GM21447 (cell line): ENCODE measurements around the gene CDC14A.
A peak's percentile ranks its signal among the peaks of the same experiment; 100 is the strongest.

Experiments used
- ATAC-seq: cut with Tn5 transposase; IDR thresholded peaks from one replicate; pipeline ENCODE4 v1.9.1; 2021; ENCODE audit not compliant: unreplicated experiment

Gene CDC14A

GRCh38 chr1:100528871-100529270 lies 176.6 kb downstream of the CDC14A start:
- no peak for ATAC-seq

GRCh38 chr1:100530141-100530540 lies 177.8 kb downstream of the CDC14A start:
- ATAC-seq = no peak

GRCh38 chr1:100530880-100531487 lies 178.7 kb downstream of the CDC14A start:
- peak; percentile 81 for ATAC-seq

DNA sequence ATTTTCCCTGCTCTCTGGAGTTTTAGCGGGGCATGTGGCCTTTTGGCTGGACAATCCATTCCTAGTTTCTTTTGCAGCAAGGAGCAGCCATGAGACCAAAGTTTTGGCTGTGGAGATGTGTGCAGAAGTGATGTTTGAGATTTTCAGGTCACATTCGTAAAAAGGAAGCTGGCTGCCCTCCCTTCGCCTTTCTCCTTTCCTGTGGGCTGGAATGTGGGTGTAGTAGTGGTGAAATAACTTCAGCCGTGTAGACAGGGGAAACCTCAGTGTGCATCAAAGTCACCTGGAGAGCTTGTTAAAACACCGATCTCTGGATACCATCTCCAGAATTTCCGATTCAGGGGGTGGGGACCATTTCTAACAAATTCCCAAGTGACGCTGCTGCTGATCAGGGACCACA lies 180.3 kb downstream of the CDC14A start:
- no peak for ATAC-seq

- ATAC-seq = no peak
Observed at GRCh38 chr1:100535264-100535663, 183.0 kb downstream of the CDC14A start.

- peak; percentile 89 for ATAC-seq
Observed at GRCh38 chr1:100536031-100536430, 183.7 kb downstream of the CDC14A start.

GRCh38 chr1:100538913-100539835 lies 186.9 kb downstream of the CDC14A start:
- ATAC-seq = no peak

DNA sequence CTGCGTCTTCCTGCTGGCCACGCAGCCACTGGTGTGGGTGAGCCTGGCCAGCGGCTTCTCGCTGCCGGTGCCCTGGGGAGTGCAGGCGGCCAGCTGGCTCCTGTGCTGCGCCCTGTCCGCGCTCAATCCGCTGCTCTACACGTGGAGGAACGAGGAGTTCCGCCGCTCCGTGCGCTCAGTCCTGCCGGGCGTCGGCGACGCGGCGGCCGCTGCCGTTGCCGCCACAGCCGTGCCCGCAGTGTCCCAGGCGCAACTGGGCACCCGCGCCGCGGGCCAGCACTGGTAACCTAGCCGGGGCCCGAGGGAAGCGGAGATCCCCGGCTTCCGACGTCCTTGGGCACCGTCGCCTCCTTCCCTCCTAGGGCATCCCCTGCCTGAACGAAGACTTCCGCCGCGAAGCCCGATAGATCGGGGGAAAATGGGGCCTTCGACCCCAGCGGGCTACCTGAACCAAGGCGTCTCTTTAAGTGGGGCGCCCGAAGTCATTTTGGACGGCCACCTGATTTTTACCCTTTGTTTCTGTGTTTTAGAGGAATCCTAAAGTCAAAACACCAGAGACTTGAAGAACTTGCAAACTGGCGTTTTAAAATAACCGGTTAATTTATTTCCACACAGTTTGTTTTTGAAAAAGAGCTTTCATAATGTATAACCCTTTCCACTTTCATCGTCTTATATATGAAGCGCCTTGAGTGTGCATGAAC lies 187.7 kb downstream of the CDC14A start:
- ATAC-seq = no peak

GRCh38 chr1:100542285-100542684 lies 190.0 kb downstream of the CDC14A start:
- ATAC-seq = no peak

DNA sequence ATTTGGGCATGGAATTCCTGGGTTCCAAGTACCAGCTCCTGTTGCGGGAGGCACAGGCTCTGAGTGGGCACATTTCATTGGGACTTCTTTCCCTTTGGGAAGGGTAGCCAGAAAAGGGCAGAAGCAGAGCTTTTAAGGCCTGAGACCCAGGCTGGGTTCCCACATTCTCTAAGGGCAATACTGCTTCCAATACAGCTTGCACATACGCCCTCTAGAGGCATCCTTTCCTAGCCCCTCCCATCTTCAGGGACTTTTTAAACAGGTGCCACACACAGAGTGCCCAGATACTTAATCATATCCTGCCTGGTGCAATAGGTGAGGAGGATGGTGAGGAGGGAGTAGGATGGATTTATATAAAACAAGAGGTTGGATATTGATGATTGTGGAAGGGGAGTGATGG lies 191.3 kb downstream of the CDC14A start:
- peak; percentile 70 for ATAC-seq

GRCh38 chr1:100544791-100545190 lies 192.5 kb downstream of the CDC14A start:
- no peak for ATAC-seq

DNA sequence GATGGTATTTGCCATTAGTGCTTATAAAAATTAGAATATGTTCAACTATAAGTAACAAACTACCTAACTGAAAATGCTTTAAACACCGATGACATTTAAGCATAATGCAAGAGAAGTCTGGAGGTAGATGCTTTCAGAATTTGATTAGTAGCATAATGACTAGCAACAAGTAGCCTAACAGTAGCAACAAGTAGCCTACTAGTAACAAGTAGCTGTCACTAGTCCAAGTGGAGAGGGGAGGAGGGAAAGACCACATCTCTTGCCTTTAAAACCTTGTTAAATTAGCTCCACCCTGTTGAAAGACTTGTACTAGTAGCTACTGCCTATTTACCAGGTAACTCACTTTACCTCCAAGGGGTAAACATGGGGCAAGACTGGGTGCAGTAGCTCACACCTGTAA lies 193.5 kb downstream of the CDC14A start:
- no peak for ATAC-seq

GRCh38 chr1:100552031-100552430 lies 199.7 kb downstream of the CDC14A start:
- no peak for ATAC-seq

DNA sequence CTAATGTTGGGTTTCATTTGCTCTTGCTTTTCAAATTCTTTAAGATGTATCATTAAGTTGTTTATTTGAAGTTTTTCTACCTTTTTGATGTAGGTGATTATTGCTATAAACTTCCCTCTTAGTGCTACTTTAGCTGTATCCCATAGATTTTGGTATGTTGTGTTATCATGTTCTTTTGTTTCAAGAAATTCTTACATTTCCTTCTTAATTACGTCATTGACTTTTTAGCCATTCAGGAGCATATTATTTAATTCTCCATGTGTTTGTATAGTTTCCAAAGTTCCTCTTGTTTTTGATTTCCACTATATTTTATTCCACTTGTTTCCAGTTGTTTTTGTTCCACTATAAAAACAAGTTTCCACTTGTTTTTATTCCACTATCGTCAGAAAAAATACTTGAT lies 200.6 kb downstream of the CDC14A start:
- no peak for ATAC-seq

DNA sequence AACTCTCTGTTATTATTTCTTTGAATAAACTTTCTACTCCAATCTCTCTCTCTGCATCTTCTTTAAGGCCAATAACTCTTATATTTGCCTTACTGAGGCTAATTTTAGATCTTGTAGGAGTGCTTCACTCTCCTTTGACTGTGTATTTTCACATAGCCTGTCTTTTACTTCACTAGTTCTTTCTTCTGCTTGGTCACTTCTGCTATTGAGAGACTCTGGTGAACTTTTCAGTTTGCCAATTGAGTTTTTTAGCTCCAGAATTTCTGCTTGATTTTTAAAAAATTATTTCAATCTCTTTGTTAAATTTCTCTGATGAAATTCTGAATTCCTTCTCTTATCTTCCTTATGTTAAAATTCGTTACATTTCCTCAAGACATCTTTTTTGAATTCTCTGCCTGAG lies 203.9 kb downstream of the CDC14A start:
- ATAC-seq = no peak

- no peak for ATAC-seq
Observed at GRCh38 chr1:100556925-100557605, 204.8 kb downstream of the CDC14A start.

DNA sequence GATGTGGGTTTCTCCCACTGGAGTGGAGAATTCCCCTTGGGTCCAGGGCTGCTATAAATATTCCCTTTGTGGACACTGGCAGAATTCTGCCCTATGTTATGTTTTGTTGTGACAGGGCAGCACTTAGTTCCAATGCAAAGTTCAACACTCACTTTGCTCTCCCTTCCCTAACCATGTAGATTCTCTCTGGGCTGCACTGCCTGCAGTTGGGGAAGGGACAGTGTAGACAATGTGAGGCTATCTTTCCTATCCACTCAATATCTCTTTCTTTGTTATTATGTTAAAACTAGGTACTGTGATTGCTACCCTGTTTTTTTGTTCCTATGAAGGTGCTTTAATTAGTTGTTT lies 205.3 kb downstream of the CDC14A start:
- ATAC-seq = no peak

- no peak for ATAC-seq
Observed at GRCh38 chr1:100565533-100565932, 213.2 kb downstream of the CDC14A start.

DNA sequence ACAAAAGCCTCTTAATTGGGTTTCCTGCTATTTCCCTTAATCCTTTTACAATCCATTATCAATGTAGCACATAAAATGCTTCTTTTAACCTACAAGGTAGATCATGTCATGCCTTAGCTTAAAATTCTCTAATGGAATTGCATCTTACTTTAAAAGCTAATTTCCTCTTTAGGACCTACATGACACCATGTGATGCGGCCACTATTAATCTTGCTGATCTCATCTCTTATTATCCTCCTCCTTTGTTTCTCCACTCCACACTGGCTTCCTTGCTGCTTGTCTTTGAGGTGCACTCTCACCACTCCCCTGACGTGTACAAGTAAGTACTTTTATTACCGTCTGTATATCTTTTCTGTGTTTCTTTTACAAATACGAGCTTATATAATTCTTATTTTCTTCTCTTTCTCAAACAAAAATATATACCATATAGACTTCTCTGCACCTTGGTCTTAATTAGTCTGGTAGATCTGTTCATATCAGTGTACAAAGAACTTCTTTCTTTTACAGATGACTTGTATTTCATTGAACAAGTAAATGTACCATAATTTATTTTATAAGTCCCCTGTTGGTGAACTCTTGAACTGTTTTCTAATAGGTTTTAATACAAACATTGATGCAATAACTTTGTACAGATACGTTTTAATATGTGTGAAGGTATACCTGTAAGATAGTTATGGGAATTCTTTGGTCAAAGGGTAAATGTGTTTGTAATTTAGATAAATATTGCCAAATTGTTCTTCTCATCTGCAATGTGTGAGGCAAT lies 213.8 kb downstream of the CDC14A start:
- ATAC-seq = no peak

- no peak for ATAC-seq
Observed at GRCh38 chr1:100567062-100567461, 214.8 kb downstream of the CDC14A start.
